Heart left ventricle (tissue), 16 donors: ENCODE data around the gene DAZAP1. TPM values are rescaled to one million over a fixed set of nuclear protein-coding genes. Genes with fewer than 3 reads are reported as not detected.

Experiments
- ATAC-seq, 4 donors: fragments of 200-7000 bp; cut with Tn5 transposase; one replicate each; pipeline ENCODE4 v1.9.1; 2020 to 2022; ENCODE audit warnings: moderate library complexity in 4 of 4, mild to moderate bottlenecking in 3 of 4, moderate number of reproducible peaks in 1 of 4
- DNase-seq, 5 donors: peaks; one replicate each; pipeline ENCODE4 v3.0.0-alpha.2; 2020
- H3K27ac ChIP-seq, 12 donors: fragments of 200-600 bp; sonication (generic) in 4 of 12; one replicate each; pipeline versions ENCODE4 v1.5.0 to v1.8.0; 2016 to 2022; ENCODE audit warnings: mild to moderate bottlenecking in 2 of 12
- H3K27me3 ChIP-seq, 9 donors: fragments of 200-600 bp; sonication (generic) in 2 of 9; one replicate each; pipeline versions ENCODE4 v1.5.1 to v1.8.0; 2016 to 2022; ENCODE audit warnings: mild to moderate bottlenecking in 3 of 9
- H3K36me3 ChIP-seq, 9 donors: fragments of 200-600 bp; sonication (generic) in 2 of 9; one replicate each; pipeline versions ENCODE4 v1.5.0 to v1.8.0; 2018 to 2022; ENCODE audit warnings: mild to moderate bottlenecking in 2 of 9
- H3K4me1 ChIP-seq, 12 donors: fragments of 200-600 bp; sonication (generic) in 4 of 12; one replicate each; pipeline versions ENCODE4 v1.5.0 to v1.8.0; 2016 to 2022; ENCODE audit warnings: mild to moderate bottlenecking in 3 of 12
- H3K4me3 ChIP-seq, 12 donors: fragments of 200-600 bp; sonication (generic) in 4 of 12; one replicate each; pipeline versions ENCODE4 v1.5.0 to v1.8.0; 2017 to 2022; ENCODE audit warnings: mild to moderate bottlenecking in 9 of 12, moderate library complexity in 4 of 12
- H3K9me3 ChIP-seq, 12 donors: fragments of 200-600 bp; sonication (generic) in 4 of 12; one replicate each; pipeline versions ENCODE4 v1.5.0 to v1.8.0; 2016 to 2022; ENCODE audit warnings: mild to moderate bottlenecking in 1 of 12
- POLR2A ChIP-seq, 2 donors: fragments of 450-650 bp; IDR thresholded peaks; one replicate each; pipeline ENCODE4 v1.6.1; 2017; ENCODE audit warnings: antibody characterized with exemption in 2 of 2, mild to moderate bottlenecking in 2 of 2, moderate library complexity in 2 of 2
- WGBS, 4 donors: extraction: QIAGEN DNeasy Blood & Tissue Kit in 2 of 4; methylation state at CpG; one replicate each; pipeline versions ENCODE4 v1.1.5 to v1.1.7; 2013 to 2018; 5-methylcytosine and 5-hydroxymethylcytosine counted together
- intact Hi-C, 10 donors: fragments of 100-400 bp; cut with DNase I; formaldehyde crosslinking; loops; one replicate each; pipeline versions ENCODE4 v1.11.1 to v1.14.2; 2022
- polyA plus RNA-seq, 2 donors: library from polyadenylated mRNA; stranded (reverse); fragments of 200-250 nt; gene quantifications; one replicate each; pipeline ENCODE4 v1.2.3, GENCODE V29; 2013
- total RNA-seq, 9 donors: library from RNA; depleted of rRNA in 2 of 9; stranded (reverse); fragments of >200 nt in 2 of 9; fragmentation: NEBNext Ultra II Directional in 3 of 9; extraction: Animal tissue kit (Norgen Biotek cat#: 25700) in 3 of 9; gene quantifications; one replicate each; pipeline versions ENCODE4 v1.1.0 to v1.2.4, GENCODE V29; 2016 to 2023
- TF ChIP-seq, protein P1 (sequence below), 12 donors: fragments of 200-600 bp; sonication (generic) in 4 of 12; IDR thresholded peaks; one replicate each; pipeline versions ENCODE4 v1.5.0 to v1.8.0; 2018 to 2022; ENCODE audit warnings: antibody characterized with exemption in 12 of 12, mild to moderate bottlenecking in 5 of 12
- donor health status: ischemic (EF 13 %, LVEDD 7.1; RV severe dilation, severe dysfunction).
- donor health status: healthy with polysubstance abuse.
- donor health status: DM: no; HTN: yes; CAD: no.
- donor health status: DM: no; HTN: no; CAD: no.
- donor health status: ischemic (EF 25% LVEDD 6.9; RV normal size, moderate dysfunction).
- donor health status: ischemic (EF 25% LVEDD 5.7; RV mildly dilated, moderate dysfunction).
- donor health status: healthy.
- donor health status: DM: yes; HTN: yes; CAD: no.
- donor health status: ischemic (EF 35%, LVEDD 5.7; RV mildly dilated, moderate dysfunction).
- donor health status: nonischemic (EF 11% LVEDD 7.7; RV severe dilation, severe dysfunction).
- donor health status: DM: yes; HTN: yes; CAD: no.
- donor health status: PGD.
- donor health status: ischemic (EF 29% LVEDD 5.4; RV normal size, mild dysfunction).
- donor health status: nonischemic (EF 23%, LVEDD 6.1; RV moderate dilation, normal function).

Gene DAZAP1
- total and polyA plus RNA-seq, 11 donors, result 36.8 to 128 (median 78.5) TPM

DNA sequence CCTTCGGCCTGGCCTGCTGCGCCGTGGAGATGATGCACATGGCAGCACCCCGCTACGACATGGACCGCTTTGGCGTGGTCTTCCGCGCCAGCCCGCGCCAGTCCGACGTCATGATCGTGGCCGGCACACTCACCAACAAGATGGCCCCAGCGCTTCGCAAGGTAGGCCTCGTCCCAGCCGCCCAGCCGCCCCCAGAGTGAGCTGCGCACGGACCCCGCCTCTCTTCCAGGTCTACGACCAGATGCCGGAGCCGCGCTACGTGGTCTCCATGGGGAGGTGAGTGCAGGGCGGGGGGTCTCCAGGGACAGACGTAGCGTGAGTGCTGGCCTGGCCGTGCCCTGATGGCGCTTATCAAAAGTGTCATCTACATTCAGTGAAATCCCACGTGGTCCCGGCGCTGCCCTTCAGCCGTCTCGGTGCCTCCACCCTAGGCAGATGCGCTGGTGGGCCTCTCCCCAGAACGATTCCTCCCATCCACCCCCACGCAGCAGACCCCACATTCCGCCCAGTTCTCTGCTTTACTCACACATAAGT lies 16.4 kb upstream of the DAZAP1 start:
- DNase-seq, result no peak
- peaks cover 4 to 82% (median 62%) of the 10 kb centered on the region in 9 donors for H3K36me3 ChIP-seq
- TF ChIP-seq POLR2A (IDR thresholded peaks at IDR 0.05), result no peak
- TF ChIP-seq, protein P1, sequence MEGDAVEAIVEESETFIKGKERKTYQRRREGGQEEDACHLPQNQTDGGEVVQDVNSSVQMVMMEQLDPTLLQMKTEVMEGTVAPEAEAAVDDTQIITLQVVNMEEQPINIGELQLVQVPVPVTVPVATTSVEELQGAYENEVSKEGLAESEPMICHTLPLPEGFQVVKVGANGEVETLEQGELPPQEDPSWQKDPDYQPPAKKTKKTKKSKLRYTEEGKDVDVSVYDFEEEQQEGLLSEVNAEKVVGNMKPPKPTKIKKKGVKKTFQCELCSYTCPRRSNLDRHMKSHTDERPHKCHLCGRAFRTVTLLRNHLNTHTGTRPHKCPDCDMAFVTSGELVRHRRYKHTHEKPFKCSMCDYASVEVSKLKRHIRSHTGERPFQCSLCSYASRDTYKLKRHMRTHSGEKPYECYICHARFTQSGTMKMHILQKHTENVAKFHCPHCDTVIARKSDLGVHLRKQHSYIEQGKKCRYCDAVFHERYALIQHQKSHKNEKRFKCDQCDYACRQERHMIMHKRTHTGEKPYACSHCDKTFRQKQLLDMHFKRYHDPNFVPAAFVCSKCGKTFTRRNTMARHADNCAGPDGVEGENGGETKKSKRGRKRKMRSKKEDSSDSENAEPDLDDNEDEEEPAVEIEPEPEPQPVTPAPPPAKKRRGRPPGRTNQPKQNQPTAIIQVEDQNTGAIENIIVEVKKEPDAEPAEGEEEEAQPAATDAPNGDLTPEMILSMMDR (IDR thresholded peaks at IDR 0.05), result no peak

DNA sequence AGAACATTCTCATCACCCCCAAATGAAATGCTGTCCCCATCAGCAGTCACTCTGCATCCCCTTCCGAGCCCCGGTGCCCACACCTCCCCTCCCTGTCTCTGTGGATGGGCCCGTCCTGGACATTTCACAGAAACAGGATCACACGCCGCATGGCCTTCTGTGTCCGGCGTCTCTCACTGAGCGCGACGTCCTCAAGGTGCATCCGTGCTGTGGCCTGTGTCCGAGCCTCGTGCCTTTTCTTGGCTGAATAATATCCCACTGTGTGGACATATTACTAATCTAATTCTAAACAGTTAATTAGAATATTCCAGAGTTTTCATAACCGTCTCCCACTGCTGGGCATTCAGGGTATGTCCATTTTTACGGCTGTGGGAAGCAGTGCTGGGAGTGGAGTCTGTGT lies 15.0 kb upstream of the DAZAP1 start:
- peaks cover 4 to 41% (median 25%) of the 10 kb centered on the region in 12 donors for H3K4me1 ChIP-seq
- H3K4me3 ChIP-seq, result no peak overlapping the region
- ATAC-seq, result no peak
- no peak for TF ChIP-seq POLR2A (IDR thresholded peaks at IDR 0.05)
- peaks cover 4 to 73% (median 61%) of the 10 kb centered on the region in 9 donors for H3K36me3 ChIP-seq
- intact Hi-C loops, result loop anchor here in 1 of 10 donors (10.0 kb wide), 1 partner anchor 118 kb away; the partner anchor contains the start of gene FAM174C
- H3K27ac ChIP-seq, result no peak overlapping the region
- no peaks in the 10 kb centered on the region for H3K27me3 ChIP-seq
- no peak for DNase-seq
- 91 to 94% (median 93%) methylated on average over 15 of the region's 15 CpGs for WGBS, 4 donors
- H3K9me3 ChIP-seq, result no peaks in the 10 kb centered on the region

More for the DNA sequence above, 16.4 kb upstream of the DAZAP1 start:
- H3K4me1 ChIP-seq, result peaks cover 0 to 44% (median 24%) of the 10 kb centered on the region in 12 donors
- intact Hi-C loops, result loop anchor here in 1 of 10 donors (10.0 kb wide), 1 partner anchor 116 kb away; the partner anchor contains the start of gene FAM174C
- H3K27ac ChIP-seq, result no peak overlapping the region
- H3K27me3 ChIP-seq, result no peaks in the 10 kb centered on the region
- no peak overlapping the region for H3K4me3 ChIP-seq
- H3K9me3 ChIP-seq, result no peaks in the 10 kb centered on the region
- 82 to 86% (median 85%) methylated on average over 16 to 42 of the region's 42 CpGs for WGBS, 4 donors
- ATAC-seq, result no peak

DNA sequence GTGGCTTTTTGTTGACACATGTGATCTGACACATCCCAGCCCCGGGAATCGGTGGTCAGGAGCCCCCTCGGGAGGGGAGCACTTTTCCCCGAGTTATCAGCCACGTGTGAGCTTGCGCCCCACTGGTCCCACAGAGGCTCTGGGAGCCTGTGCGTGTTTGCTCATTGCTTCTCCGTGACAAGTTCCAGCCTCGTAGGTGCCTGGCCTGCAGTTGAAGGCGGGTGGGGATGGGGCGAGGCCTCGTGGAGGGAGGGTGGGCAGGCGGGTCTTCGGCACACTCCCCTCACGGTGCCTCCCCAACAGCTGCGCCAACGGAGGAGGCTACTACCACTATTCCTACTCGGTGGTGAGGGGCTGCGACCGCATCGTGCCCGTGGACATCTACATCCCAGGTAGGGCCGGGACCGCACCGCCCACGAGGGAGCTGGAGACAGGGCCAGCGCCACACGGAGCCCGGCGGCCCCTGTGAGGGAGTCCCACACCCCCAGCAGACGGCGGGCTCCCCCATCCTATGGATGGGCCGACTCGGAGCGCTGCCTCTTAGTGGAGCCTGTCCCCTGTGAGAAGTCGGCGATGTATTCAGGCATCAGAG lies 14.4 kb upstream of the DAZAP1 start:
- ATAC-seq, result no peak
- H3K27ac ChIP-seq, result no peak overlapping the region
- TF ChIP-seq, protein P1 (IDR thresholded peaks at IDR 0.05), result no peak
- TF ChIP-seq POLR2A (IDR thresholded peaks at IDR 0.05), result no peak
- H3K4me1 ChIP-seq, result peaks cover 4 to 35% (median 24%) of the 10 kb centered on the region in 12 donors
- 89 to 94% (median 91%) methylated on average over 34 to 37 of the region's 37 CpGs for WGBS, 4 donors
- H3K36me3 ChIP-seq, result peaks cover 4 to 75% (median 61%) of the 10 kb centered on the region in 9 donors
- no peaks in the 10 kb centered on the region for H3K27me3 ChIP-seq
- intact Hi-C loops, result loop anchor here in 1 of 10 donors (10.0 kb wide), 1 partner anchor 118 kb away; the partner anchor contains the start of gene FAM174C
- DNase-seq, result no peak
- no peaks in the 10 kb centered on the region for H3K9me3 ChIP-seq
- H3K4me3 ChIP-seq, result no peak overlapping the region

DNA sequence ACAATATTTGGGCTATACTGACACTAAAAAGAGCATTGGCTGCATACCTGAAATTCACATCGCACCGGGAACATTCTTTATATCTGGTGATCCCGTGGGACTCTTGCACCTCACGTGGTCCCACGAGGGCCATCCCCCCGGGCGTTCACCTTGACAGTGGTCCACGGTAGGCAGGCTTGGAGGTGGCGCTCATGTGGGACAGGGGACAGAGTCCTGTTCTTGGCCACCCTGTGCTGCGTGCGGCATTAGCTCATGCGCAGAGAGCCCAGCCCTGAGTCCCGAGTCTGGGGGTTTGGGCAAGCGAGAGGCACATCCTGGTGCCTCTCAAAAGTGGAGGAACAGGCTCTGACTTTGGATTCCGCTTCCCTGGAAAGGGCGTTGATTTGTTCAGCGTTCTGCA lies 13.5 kb upstream of the DAZAP1 start:
- Histone ChIP-seq H3K9me3 (no peaks in the 10 kb centered on the region), H3K4me1 (peaks cover 4 to 27% (median 18%) of the 10 kb centered on the region in 12 donors), H3K36me3 (peaks cover 4 to 67% (median 54%) of the 10 kb centered on the region in 9 donors), H3K27me3 (no peaks in the 10 kb centered on the region), H3K27ac (no peak overlapping the region), H3K4me3 (no peak overlapping the region)
- 85 to 89% (median 88%) methylated on average over 8 to 17 of the region's 17 CpGs for WGBS, 4 donors
- intact Hi-C loops, result loop anchor here in 1 of 10 donors (10.0 kb wide), 1 partner anchor 119 kb away; the partner anchor contains the start of gene FAM174C
- TF ChIP-seq, protein P1 (IDR thresholded peaks at IDR 0.05), result no peak
- TF ChIP-seq POLR2A (IDR thresholded peaks at IDR 0.05), result no peak
- no peak for DNase-seq
- no peak for ATAC-seq
